Stimulated activated CD8-positive, alpha-beta memory T cell treated with anti-CD3 and anti-CD28 coated beads, Interleukin-4, amount 100 ng/mL, for 24 hours (primary cell): ENCODE measurements around the gene KDM4C.

Source experiments
- DNase-seq: peaks from one replicate; pipeline ENCODE4 v3.0.0-alpha.2; 2020; ENCODE audit warnings: low read depth

The KDM4C gene

DNA sequence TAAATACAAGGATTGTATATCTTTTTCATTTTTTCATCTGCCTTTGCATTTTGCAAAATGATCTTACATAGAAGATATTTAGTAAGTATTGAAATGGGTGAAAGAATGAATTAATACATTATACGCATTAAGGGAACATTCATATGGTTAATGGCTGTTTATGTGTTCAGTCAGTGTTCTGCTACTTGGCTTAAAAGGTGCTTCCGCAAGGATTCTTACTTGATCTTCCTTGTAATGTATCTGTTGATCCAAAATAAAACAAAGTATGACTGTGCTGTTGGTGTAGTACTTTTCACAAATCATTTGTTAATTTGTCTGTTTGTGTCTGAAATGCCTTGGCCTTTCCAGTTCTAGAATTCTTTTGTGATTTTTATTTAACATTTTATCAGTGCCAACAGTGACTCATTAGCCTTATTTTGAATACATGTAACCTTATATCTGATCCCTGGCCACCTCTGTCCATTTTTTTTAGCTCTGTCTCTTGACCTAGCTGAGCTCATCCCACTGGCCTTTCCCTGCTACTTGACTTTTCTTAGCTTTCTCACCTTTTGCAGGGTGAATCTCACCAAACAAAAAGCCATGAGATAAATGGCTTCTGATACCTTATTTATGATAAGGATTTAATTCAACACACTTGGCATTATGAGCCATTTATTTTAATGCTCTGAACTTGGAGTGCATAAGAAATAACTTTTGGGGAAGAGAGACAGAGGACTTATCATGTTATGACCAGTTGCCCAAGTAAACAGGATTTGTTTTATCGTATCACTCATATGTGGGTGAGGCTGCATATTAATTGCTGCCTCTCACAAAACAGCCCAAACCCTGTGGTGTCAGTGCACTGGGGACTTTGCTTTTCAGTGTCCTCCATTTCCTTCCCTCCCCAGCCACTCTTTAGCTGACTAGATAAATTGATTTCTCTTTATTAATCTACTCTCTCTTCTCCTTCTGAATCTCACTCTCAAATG is 340.3 kb downstream of the KDM4C start:
- DNase-seq: no peak

DNA sequence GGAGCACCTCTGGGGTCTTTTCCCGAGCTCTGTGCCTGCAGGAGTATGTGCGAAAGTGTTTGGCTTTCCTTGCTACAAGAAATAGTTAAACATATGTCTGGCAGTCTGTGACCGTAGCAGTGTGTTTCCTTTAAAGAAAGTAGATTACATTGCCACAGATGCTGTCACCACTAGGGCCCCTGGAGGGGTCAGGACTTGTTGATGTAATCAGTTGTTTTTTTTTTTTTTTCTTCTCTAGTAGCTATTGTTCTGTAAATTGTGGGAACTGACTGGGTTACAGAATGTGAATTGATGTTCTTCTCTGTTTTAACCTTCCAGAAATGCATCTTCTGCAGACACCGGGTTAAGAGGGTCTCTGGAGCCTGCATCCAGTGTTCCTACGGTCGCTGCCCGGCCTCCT is 345.6 kb downstream of the KDM4C start:
- DNase-seq: no peak

DNA sequence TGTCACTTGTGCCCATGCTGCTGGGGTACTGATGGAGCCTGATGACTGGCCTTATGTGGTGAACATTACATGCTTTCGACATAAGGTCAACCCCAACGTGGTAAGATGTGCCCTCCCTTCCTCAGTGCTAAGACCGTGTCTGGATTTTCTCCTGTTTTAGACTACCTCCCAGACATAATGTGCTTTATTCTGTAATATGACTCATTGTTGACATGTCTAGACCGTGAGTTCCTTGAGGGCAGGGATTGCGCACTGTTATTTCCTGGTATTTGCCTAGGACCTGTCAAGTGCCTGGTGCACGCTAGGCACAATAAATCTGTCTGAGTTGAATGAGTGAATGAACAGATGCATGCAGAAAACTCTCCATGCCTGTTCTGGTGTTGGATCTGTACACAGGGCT is 346.0 kb downstream of the KDM4C start:
- DNase-seq: no peak

DNA sequence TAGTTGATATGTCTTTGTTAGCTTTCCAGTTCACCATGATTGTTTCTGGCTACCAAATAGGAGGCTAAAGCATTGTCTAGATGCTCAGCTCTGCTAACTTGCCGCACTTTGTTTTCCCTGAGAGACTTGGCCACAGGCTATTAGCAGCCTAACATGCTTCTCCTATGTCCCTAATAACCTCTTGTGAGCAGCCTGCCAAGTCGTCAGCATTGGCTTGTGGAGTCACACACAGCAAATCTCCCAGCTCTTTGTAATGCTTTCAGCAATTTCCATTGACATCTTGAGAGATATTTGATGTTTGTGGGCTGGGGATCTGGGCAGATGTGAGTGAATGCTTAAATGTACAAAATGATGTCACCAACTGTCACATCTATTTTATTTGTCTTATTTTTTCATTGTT is 346.9 kb downstream of the KDM4C start:
- DNase-seq: no peak

DNA sequence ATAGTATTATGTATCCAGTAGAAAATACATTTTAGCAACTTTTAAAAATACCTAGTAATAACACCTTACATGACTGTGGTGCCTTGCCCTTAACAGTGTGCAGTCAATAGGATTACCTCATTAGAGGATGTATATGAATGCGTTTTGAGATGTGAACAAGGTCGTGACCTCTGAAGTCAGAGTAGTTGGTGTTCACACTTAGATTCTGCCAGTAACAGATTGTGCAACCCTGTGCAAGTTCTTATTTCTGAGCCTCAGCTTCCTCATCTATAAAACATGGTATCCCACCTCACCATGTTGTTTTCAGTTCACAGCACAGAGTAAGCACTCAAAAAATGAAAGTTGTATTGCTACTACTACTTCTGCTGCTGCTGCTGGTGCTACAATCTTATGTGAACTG is 347.3 kb downstream of the KDM4C start:
- no peak for DNase-seq

DNA sequence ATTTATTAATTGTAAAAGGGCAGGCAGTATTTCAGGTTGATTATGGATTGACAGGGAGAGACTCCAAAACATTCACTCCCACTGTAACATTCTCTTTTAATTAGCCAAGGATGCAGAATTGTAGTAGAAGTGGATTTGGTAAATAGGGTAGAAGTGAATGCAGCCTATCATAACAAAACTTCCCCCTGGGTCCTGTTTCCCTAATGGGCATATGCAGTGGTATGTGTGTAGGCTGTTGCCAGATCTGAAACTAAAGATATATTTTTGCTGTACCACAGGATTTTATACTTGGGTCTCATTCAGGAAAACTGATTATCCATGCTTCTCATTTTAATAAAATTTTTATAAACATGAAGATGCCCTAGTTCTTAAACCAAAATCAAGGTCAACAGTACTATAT is 351.2 kb downstream of the KDM4C start:
- no peak for DNase-seq

DNA sequence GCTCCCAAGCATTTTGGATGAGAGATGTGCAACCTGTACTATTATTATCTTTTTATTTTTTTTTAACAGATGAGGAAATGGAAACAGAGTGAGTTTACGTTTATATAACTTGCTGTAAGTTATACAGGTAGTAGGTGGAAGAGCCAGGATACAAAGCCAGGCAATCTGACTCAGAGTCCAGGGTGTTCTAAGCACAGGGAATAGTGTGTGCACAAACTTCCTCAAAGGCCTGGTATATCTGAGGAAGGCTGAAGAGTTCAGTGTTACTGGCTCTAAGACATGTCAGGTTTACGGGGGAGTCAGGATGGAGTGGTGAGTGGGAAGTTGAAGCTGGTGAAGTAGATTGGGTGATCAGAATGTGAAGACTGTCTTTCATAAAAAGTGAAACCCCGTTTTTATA is 353.6 kb downstream of the KDM4C start:
- no peak for DNase-seq

DNA sequence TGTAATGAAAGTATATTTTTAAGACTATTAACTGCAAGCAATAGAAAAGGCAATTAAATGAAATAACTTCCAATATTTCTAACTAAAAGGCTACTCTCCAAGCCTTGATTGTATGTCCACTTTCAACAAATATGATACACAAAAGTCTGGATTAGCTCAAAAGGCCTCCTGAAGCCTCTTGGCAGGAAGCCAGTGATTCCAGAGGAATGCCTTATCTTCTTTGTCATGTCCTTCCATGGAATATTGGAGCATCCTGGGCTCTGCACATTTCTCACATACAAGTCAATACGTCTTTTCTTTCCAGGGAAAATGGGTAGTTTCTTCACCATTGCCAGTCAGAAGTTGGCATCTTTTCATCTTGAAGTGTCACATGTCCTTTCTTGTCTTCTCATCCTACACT is 357.8 kb downstream of the KDM4C start:
- DNase-seq: no peak

DNA sequence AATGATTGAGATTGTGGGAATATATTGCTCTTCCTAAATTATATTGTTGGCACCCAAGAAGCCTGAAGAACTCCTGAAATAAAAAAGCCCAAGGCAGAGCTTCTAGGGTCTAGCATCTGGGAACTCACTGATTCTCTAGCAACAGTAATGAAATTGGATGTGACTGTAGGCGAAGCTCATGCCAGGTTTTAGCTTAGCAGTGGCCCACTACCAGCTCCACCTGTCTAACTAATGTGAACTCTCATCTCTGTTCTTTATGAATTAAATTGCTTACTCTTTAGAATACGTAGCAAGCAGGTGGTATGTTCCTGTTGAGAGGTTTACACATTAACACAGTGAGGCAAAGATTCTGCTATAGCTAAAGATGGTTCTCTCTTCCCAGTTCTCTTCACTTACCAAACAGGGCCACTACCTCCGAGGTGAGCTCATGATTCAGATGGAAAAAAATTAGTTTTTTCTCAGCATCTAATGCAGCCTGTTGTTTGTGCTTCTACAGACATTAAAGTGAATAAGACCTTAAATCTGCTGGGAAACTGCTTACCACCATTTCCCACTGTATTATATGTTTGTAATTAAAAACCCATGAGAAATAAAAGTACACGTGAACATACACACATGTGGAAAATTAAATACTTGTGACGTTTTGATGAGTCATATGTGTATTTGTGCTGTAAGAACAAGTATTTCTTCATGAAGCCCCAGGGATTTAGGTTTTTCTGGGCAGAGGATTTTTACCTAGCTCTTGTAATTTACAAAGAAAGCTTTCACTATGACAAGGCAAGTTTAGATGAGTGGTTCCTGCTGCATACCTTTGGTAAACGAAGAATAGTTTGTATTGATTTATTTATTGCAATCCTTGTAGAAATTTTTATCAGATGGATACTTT is 360.1 kb downstream of the KDM4C start:
- no peak for DNase-seq

DNA sequence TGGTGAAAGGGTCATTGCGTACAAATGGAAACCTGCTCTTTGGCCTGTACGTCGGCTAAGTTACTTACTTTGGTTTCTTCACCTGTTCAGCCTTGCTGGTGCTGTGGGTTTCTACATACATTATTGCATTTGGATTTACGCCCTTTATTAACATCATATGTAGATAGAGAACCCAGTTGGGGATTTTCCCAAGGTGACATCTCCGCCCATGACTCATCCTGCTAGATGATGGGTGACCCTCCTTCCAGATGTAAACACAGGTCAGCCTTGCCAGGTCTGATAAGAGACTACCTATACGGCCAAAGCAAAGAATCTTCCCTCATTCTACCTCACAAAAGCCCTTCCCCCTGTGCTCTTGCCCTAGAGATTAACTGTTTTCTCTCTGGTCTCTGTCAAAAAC is 360.9 kb downstream of the KDM4C start:
- no peak for DNase-seq

DNA sequence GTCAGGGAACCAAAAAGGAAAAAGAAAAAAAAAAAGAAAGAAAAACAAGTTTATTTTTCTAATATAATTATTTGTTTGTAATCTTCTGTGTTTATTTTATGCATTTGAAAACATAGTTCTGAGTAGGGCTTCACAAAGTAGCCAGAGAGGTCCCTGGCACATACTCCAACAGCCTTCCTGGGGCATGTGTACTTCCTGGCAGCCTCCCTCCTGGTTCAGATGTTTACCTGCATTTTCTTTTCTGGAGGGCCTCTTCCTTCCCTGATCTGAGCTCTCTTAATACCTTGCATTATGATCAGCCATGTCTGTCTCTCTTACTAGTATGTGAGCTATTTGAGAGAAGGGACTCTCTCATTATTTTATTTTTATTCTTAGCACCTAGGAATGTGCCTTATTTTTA is 361.8 kb downstream of the KDM4C start:
- DNase-seq: no peak

DNA sequence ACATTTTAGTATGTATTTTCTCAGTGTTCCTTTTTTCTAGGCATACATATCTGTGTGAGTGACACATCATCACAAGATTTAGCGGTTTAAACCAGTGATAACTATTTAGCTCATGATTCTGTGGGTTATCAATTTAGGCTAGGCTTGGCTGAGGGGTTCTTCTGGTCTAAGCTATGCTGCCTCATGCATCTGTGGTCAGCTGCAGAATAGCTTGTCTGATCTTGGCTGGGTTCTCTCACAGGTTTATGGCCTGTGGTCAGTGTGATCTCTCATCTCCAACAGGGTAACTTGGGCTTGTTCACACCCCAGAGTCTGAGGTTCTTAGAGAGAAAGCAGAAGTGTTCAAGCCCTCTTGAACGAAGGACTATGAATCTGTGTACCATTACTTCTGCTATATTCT is 363.3 kb downstream of the KDM4C start:
- DNase-seq: no peak

DNA sequence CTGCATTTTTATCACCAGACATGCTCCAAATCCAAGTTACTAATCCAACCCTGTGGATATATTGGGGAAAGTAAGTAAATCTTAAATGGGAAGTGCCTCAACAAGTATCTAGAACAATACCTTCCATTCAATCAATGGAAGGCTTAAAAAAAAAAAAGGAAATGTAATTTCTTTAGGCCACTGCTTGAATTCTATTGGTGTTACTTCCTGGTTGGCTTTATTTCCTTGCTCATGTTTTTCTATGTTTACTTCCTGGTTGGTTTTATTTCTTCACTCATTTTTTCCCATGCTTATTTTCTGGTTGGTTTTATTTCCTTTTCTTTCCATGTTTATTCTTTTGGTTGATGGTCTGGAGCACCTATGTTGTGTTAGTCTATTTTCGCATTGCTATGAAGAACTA is 363.9 kb downstream of the KDM4C start:
- no peak for DNase-seq

DNA sequence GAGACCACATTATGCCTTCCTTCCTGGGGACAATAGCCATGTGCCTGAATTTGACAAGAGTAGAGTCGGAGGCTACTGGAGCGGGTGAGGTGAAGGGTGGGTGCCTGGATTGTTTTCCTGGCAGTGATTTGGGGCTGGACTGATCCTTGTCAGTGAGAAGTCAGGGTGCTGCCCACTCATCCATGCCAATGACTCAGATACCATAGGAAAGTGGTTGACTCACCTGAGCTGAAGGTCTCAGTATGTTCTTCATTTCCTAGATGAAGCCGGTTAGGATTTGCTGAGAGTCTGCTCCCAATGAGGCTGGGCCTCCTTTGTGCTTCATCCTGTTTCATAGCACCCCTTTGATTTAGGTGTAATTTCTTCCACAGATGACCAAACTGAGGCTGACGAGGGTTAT is 366.0 kb downstream of the KDM4C start:
- no peak for DNase-seq

DNA sequence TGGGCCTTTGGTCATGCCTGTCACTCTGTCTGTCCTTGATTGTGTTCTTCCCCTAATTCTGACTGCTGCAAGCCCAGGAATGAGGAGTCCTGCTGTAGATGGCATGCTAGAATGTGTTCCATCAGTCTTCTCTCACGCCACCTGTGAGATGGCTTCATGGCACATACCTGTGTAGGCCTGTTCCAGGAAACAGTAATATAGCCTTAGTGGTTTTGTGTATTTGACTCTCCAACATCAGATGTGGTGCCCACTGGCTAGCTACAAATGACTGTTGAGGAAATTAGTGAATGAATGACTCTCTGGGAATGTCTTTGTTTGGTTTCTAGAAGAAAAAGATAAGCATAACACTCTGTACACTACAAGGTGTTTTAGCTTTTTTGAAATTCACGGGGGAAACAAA is 367.5 kb downstream of the KDM4C start:
- DNase-seq: no peak

DNA sequence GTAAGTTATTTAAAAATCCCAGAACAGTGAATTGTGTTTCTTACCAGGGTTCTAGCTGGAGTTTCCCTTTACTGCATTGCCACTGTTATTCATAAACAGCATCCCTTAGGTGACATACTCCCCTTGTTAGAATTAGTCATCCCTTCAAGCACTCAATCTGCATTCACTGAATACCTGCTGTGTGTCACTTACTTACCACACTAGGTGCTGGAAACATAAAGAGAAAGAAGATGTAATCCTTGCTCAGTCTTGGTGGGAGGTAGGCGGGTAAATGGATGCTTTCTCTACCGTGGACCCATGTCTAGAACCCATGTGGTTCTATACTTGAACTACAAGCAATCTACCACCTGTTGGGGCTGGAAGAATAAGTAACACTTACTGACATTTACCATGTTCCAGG is 371.6 kb downstream of the KDM4C start:
- DNase-seq: no peak

DNA sequence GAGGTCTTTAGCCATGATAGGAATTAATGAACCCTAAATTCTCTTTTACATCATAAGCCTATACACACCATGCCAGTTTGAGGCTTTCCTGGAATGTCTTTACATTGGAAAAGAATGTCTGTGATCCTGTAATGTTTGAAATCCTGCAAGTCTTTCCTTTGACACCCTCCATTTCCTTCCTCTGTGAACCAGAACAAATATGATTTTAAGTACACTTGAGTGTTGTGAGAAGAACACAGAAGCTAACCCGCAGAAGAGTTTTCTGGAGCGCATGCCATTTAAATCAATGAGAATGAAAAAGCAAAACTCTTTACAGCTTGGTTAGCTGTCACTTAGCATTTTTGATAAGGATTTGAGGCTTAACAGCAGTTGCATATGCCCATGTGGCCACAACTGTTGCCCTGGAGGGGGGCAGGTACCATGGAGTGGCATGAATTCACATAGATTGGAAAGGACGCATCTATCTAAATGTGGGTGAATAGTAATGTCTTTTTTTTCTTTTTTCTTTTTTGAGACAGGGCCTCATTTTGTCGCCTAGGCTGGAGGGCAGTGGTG is 372.6 kb downstream of the KDM4C start:
- DNase-seq: no peak

DNA sequence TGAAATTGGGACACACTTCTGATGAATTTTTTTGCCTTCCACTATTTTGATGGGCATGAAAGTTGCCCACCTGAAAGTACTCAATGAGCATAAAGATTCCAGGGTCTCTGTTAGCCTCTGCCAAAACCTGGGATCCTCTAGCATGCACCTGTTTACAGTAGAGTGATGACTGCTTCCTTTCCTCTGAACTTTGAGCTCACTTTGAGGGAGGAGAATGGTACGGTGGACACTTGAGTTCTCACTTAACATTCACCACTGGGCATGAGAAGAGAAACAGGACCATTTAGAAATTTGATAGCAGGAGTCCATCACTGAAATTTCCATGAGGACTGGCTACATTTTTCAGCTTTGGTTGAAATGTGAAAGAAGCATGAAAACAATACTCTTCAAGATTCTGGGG is 374.8 kb downstream of the KDM4C start:
- DNase-seq: no peak

DNA sequence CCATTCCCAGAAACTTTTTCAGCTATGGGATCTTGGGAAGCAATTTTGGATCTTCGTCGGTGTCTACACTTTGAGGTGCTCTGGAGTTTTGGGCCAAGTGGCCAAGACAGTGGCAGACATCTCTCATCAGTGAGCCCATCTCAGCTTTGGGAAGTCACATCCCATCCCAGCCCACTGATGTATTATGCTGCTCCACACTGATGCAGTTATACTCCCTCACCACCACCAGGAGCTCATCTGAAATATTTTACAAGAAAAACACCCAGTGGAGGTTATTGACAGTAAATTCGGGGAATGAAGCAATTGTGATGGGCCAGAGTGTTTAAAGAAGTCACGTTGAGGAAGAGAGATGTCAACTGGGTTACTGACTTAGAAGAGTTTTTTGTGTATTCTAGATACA is 378.0 kb downstream of the KDM4C start:
- no peak for DNase-seq

DNA sequence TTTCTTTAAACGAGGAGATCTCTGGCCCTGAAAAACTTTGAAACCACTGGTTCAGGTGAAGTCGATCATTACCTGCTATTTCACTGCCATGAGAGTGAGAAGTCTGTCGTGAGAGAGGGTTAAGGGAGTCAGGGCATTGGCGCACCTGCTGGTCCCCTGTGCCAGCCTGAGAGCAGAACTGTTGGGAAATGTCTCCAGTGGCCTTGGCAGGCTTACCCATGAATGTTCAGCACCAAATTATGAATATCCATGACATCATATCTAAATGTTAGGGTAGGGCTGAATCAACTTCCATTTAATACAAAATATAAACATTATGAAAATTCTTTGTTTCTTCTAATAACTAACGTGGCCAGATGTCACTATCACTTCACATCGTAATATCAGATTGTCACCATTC is 379.3 kb downstream of the KDM4C start:
- DNase-seq: no peak

DNA sequence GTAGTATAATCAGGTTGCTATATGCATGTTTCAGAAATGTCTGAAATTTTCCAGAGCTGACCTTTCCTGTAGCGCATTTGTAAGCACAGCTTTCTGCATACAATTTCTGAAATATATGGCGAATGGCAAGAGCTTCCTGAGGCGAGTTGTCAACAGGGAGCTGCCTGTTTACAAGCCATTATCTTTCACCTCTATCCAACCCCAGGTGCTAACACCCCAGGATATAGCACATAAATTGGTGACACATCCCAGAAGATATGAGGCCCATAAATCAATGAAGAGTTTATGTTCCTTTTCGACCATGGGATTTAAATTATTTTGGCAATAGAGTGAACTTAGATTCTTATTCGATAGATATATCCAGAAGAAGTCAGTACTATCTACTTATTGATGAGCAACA is 379.8 kb downstream of the KDM4C start:
- no peak for DNase-seq

DNA sequence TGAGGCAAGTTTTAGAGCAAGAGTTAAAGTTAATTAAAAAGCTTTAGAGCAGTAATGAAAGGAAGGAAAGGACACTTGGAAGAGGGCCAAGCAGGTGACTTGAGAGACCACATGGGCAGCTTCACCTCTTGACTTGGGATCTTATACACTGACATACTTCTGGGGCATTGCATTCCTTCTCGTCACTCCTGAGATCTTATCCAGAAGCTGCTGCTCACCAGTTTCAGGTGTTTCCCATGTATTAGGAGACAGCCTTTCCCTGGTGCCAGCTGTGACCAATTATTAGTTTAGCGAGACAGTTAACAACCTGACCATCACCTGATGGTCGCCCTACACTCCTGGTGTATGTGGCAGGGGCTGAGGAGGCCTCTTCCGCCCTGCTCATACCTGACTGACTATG is 382.1 kb downstream of the KDM4C start:
- DNase-seq: no peak

DNA sequence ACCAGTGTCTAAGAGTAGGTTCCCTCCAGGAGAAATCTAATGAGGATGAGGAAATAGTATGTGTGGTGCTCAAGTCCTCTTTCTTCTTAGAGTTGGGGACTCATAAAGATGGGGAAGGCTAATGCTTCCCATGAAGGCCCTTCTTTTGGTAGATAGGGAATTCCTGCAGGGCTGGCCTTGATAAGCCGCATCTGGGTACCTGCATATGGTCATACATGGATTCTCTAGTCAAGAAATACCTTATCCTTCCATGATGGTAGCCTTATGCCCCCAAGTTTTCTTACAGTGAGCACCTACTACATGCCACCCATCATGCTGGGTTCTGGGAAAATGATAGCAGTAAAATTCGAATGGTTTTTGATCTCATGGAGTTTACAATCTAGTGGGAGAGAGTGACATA is 382.6 kb downstream of the KDM4C start:
- no peak for DNase-seq
